Measurements from ENCODE around the gene TC2N. TPM values are rescaled to one million over a fixed set of nuclear protein-coding genes. Genes with fewer than 3 reads are reported as not detected.
"Not testable (repeated sequence)": the region's sequence is repeated elsewhere in the genome, so short reads cannot be mapped to it uniquely, and the experiment has no call there.

TC2N gene
- total RNA-seq, 1 donor from 2014 or later: 1.4 TPM

- H3K27me3 Mint-ChIP-seq (ENCODE audit: unreplicated experiment): no peaks in the 10 kb centered on the region
- H3K9me3 Mint-ChIP-seq (ENCODE audit: unreplicated experiment): no peaks in the 10 kb centered on the region
- no peaks in the 10 kb centered on the region for H3K36me3 Mint-ChIP-seq (ENCODE audit: low read depth, unreplicated experiment)
- H3K4me3 Mint-ChIP-seq (ENCODE audit: unreplicated experiment): no peak overlapping the region
- TF ChIP-seq CTCF (IDR thresholded peaks at IDR 0.05; ENCODE audit: unreplicated experiment): no peak
- no peak for DNase-seq (ENCODE audit: low spot score)
- peaks cover 20% of the 10 kb centered on the region for H3K4me1 Mint-ChIP-seq (ENCODE audit: unreplicated experiment)
- H3K27ac Mint-ChIP-seq (ENCODE audit: unreplicated experiment): no peak overlapping the region
Measured at GRCh38 chr14:91873471-91874415, 6.4 kb upstream of the TC2N start.

- Mint-ChIP-seq H3K27me3 (ENCODE audit: unreplicated experiment) (no peaks in the 10 kb centered on the region), H3K4me1 (ENCODE audit: unreplicated experiment) (peaks cover 20% of the 10 kb centered on the region)
- DNase-seq (ENCODE audit: low spot score): no peak
Measured at GRCh38 chr14:91872517-91873470, 5.5 kb upstream of the TC2N start.

GRCh38 chr14:91872011-91872501, 4.7 kb upstream of the TC2N start:
- Mint-ChIP-seq H3K4me1 (ENCODE audit: unreplicated experiment) (peaks cover 20% of the 10 kb centered on the region), H3K36me3 (ENCODE audit: low read depth, unreplicated experiment) (no peaks in the 10 kb centered on the region), H3K27me3 (ENCODE audit: unreplicated experiment) (no peaks in the 10 kb centered on the region), H3K27ac (ENCODE audit: unreplicated experiment) (no peak overlapping the region), H3K4me3 (ENCODE audit: unreplicated experiment) (no peak overlapping the region), H3K9me3 (ENCODE audit: unreplicated experiment) (no peaks in the 10 kb centered on the region)
- DNase-seq (ENCODE audit: low spot score): no peak
- TF ChIP-seq CTCF (IDR thresholded peaks at IDR 0.05; ENCODE audit: unreplicated experiment): no peak

More at GRCh38 chr14:91872517-91873470, 5.5 kb upstream of the TC2N start:
- TF ChIP-seq CTCF (IDR thresholded peaks at IDR 0.05; ENCODE audit: unreplicated experiment): no peak
- no peaks in the 10 kb centered on the region for H3K36me3 Mint-ChIP-seq (ENCODE audit: low read depth, unreplicated experiment)
- H3K4me3 Mint-ChIP-seq (ENCODE audit: unreplicated experiment): no peak overlapping the region
- H3K27ac Mint-ChIP-seq (ENCODE audit: unreplicated experiment): no peak overlapping the region
- H3K9me3 Mint-ChIP-seq (ENCODE audit: unreplicated experiment): no peaks in the 10 kb centered on the region

GRCh38 chr14:91871401-91871800, 4.1 kb upstream of the TC2N start:
- H3K36me3 Mint-ChIP-seq (ENCODE audit: low read depth, unreplicated experiment); H3K27ac Mint-ChIP-seq (ENCODE audit: unreplicated experiment); H3K9me3 Mint-ChIP-seq (ENCODE audit: unreplicated experiment); DNase-seq (ENCODE audit: low spot score); H3K27me3 Mint-ChIP-seq (ENCODE audit: unreplicated experiment); H3K4me3 Mint-ChIP-seq (ENCODE audit: unreplicated experiment): not testable (repeated sequence)
- H3K4me1 Mint-ChIP-seq (ENCODE audit: unreplicated experiment): peaks cover 20% of the 10 kb centered on the region

GRCh38 chr14:91870890-91871289, 3.6 kb upstream of the TC2N start:
- no peaks in the 10 kb centered on the region for H3K27me3 Mint-ChIP-seq (ENCODE audit: unreplicated experiment)
- DNase-seq (ENCODE audit: low spot score): no peak
- H3K27ac Mint-ChIP-seq (ENCODE audit: unreplicated experiment): no peak overlapping the region
- H3K9me3 Mint-ChIP-seq (ENCODE audit: unreplicated experiment): no peaks in the 10 kb centered on the region
- H3K36me3 Mint-ChIP-seq (ENCODE audit: low read depth, unreplicated experiment): no peaks in the 10 kb centered on the region
- no peak for TF ChIP-seq CTCF (IDR thresholded peaks at IDR 0.05; ENCODE audit: unreplicated experiment)
- peaks cover 20% of the 10 kb centered on the region for H3K4me1 Mint-ChIP-seq (ENCODE audit: unreplicated experiment)
- H3K4me3 Mint-ChIP-seq (ENCODE audit: unreplicated experiment): no peak overlapping the region

All from endothelial cell (in vitro differentiated cells).